A549 (cell line): ENCODE results near the gene EDIL3. TPM values are rescaled to one million over a fixed set of nuclear protein-coding genes. Genes with fewer than 3 reads are reported as not detected.

Experiments used
- ATAC-seq, 2 experiments: fragments of 200-7000 bp in 1 of 2; fragments of >200 bp in 1 of 2; cut with Nextera tagmentation in 1 of 2; cut with Tn5 transposase in 1 of 2; 3 replicates each; pipeline versions ENCODE4 v1.8.0 to v1.9.1; 2018 to 2020; ENCODE audit warnings: mild to moderate bottlenecking in 1 of 2, moderate library complexity in 1 of 2
- CTCF ChIA-PET: fragments of 300-600 bp; sonication (Branson Sonifier 250); formaldehyde crosslinking; extraction: SDS; loops from one replicate; lab custom pipeline; 2021; ENCODE audit warnings: antibody characterized with exemption, inconsistent platforms; lab: Yijun Ruan, JAX
- POLR2A ChIA-PET: fragments of 350-600 bp; formaldehyde crosslinking; extraction: SDS; loops from one replicate; lab custom pipeline; 2021; ENCODE audit warnings: antibody characterized with exemption, inconsistent platforms; lab: Yijun Ruan, JAX
- DNase-seq, 2 experiments: peaks; one replicate each; pipeline versions ENCODE4 v3.0.0 to v3.0.0-alpha.2; 2011 to 2016; ENCODE audit warnings: low read depth in 1 of 2, low spot score in 1 of 2
- FAIRE-seq: peaks from 2 replicates; lab custom pipeline; 2011; peaks lifted over from hg19 to GRCh38; lab: Jason Lieb, UNC
- H3K27ac ChIP-seq, 2 experiments: fragments of >200 bp; sonication (Bioruptor Twin); formaldehyde crosslinking; 3 replicates each; pipeline ENCODE4 v1.5.1; 2016 to 2017
- H3K4me1 ChIP-seq: fragments of >200 bp; sonication (Bioruptor Twin); formaldehyde crosslinking; 3 replicates; pipeline ENCODE4 v1.6.1; 2016
- H3K4me2 ChIP-seq: fragments of >200 bp; sonication (Bioruptor Twin); formaldehyde crosslinking; 3 replicates; pipeline ENCODE4 v1.6.1; 2016
- H3K4me3 ChIP-seq: fragments of >200 bp; sonication (Bioruptor Twin); formaldehyde crosslinking; 3 replicates; pipeline ENCODE4 v1.5.1; 2016
- H3K9me3 ChIP-seq: fragments of >200 bp; sonication (Bioruptor Twin); formaldehyde crosslinking; 3 replicates; pipeline ENCODE4 v1.6.1; 2016
- CHD2 ChIP-seq: fragments of 150-350 bp; IDR thresholded peaks from 2 replicates; pipeline ENCODE4 v1.6.1; 2014; ENCODE audit warnings: low read length; ENCODE audit not compliant: partially characterized antibody
- FOSL2 ChIP-seq, 2 experiments: fragments of 450-650 bp in 1 of 2; fragments of >200 bp in 1 of 2; sonication (Bioruptor Twin) in 1 of 2; formaldehyde crosslinking; IDR thresholded peaks; 2 replicates each; pipeline versions ENCODE4 v1.5.0 to v1.6.1; 2016 to 2020; ENCODE audit warnings: mild to moderate bottlenecking in 1 of 2, moderate library complexity in 1 of 2
- GATA3 ChIP-seq: IDR thresholded peaks from 2 replicates; pipeline ENCODE4 v1.6.1; 2012; ENCODE audit warnings: borderline replicate concordance
- JUNB ChIP-seq: fragments of >200 bp; sonication (Bioruptor Twin); formaldehyde crosslinking; IDR thresholded peaks from 2 replicates; pipeline ENCODE4 v1.6.1; 2016
- KDM5A ChIP-seq: fragments of 200-600 bp; sonication (generic); IDR thresholded peaks from 2 replicates; pipeline ENCODE4 v1.6.1; 2016; ENCODE audit warnings: antibody characterized with exemption, mild to moderate bottlenecking
- MAFK ChIP-seq: fragments of 450-650 bp; IDR thresholded peaks from 2 replicates; pipeline ENCODE4 v1.6.1; 2014; ENCODE audit not compliant: partially characterized antibody
- MYC ChIP-seq: IDR thresholded peaks from 2 replicates; pipeline ENCODE4 v1.6.1; 2012; ENCODE audit warnings: mild to moderate bottlenecking, inconsistent platforms, low read length, improper control_type of control experiment, borderline replicate concordance
- POLR2A ChIP-seq: IDR thresholded peaks from 2 replicates; pipeline ENCODE4 v1.6.1; 2012; ENCODE audit warnings: mild to moderate bottlenecking, low read length
- SREBF2 ChIP-seq: fragments of 450-650 bp; IDR thresholded peaks from 2 replicates; pipeline ENCODE4 v1.6.1; 2014; ENCODE audit warnings: mild to moderate bottlenecking, moderate library complexity
- TP53 ChIP-seq: fragments of 250-450 bp; sonication (Bioruptor Pico); IDR thresholded peaks from 2 replicates; pipeline ENCODE4 v1.5.0; 2021; ENCODE audit warnings: mild to moderate bottlenecking, moderate library complexity
- ZNF302 ChIP-seq: fragments of 250-450 bp; sonication (Bioruptor Pico); IDR thresholded peaks from 2 replicates; pipeline ENCODE4 v1.9.0; 2021; ENCODE audit warnings: inconsistent platforms, mild to moderate bottlenecking, moderate library complexity
- WGBS: methylation state at CpG from one replicate; pipeline ENCODE4 v1.1.6; 2017; ENCODE audit errors: missing lambda C conversion rate; 5-methylcytosine and 5-hydroxymethylcytosine counted together
- polyA plus RNA-seq, 4 experiments: library from polyadenylated mRNA; depleted of rRNA in 3 of 4; stranded (reverse); fragments of >200 nt; fragmentation: RNase III in 1 of 4; extraction: RNeasy Plus Mini Kit Qiagen cat#74134 plus additional on column Dnase treatment in 1 of 4; gene quantifications; 2 replicates in 3 of 4; 3 replicates in 1 of 4; pipeline ENCODE4 v1.2.3, GENCODE V29; 2011 to 2017
- TF ChIP-seq, protein P1 (sequence below): fragments of 250-450 bp; sonication (Bioruptor Pico); IDR thresholded peaks from 2 replicates; pipeline ENCODE4 v1.5.0; 2020; ENCODE audit warnings: low read depth, mild to moderate bottlenecking, moderate library complexity
- TF ChIP-seq, protein P2 (sequence below): fragments of 150-350 bp; IDR thresholded peaks from 2 replicates; pipeline ENCODE4 v1.6.1; 2014; ENCODE audit warnings: low read depth, mild to moderate bottlenecking, low read length
- TF ChIP-seq, protein P3 (sequence below): fragments of 450-650 bp; IDR thresholded peaks from 2 replicates; pipeline ENCODE4 v1.6.1; 2014; ENCODE audit warnings: antibody characterized with exemption
- TF ChIP-seq, protein P4 (sequence below): fragments of >200 bp; sonication (Bioruptor Twin); formaldehyde crosslinking; IDR thresholded peaks from 3 replicates; pipeline ENCODE4 v1.6.1; 2016

The EDIL3 gene
- polyA plus RNA-seq, 2 of the 4 experiments (the other 2 are of a cell fraction) = 0.12 to 0.14 TPM

DNA sequence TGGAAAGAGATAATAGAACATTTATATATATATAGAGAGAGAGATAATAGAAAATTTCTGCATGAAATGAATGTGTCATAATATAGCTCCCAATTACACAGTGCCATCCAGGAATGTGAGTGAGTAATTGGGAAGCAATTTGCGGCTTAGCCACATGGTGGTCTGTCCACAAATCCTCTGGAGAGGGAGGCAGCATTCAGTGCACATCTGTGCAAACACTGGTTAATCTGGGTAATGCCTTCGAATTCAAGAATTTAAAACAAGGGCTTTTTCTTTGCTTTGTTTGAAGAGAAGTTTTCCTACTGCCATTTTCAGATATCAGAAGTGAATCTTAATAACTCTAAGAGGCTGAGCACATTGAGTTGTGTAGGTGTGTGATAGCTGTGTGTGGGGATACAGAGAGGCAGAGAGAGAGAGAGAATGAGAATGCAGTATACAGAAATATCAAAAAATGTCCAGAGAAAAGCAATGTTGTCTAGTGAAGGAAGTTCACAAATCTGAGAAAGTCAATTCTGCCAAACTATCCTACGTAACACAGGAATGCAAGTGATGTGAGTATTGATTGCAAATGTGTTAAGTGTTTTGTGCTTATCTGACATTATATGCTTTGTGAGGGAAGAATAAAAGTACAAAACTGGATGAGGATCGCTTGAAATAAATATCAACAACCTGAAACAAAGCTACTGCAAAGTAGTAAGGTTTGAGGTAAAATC lies 134.6 kb downstream of the EDIL3 start:
- ATAC-seq (peak; percentile 74 to 80; a peak in 5 of 6 replicates), DNase-seq (peak in 1 of 2 experiments; percentile 35), FAIRE-seq (no peak)
- Histone ChIP-seq H3K4me1 (no peaks in the 10 kb centered on the region; the same call in 2 of the 3 replicates), H3K4me2 (peak overlapping the region; percentile 2; the same call in 1 of the 3 replicates), H3K9me3 (no peaks in the 10 kb centered on the region), H3K4me3 (no peak overlapping the region), H3K27ac (no peak overlapping the region)
- TF ChIP-seq MAFK (peak; percentile 21), TP53 (CRISPR knock-in tag) (no peak), ZNF302 (CRISPR knock-in tag) (no peak), FOSL2 (IDR thresholded peaks at IDR 0.05) (no peak), FOSL2 (CRISPR knock-in tag; IDR thresholded peaks at IDR 0.05) (peak; percentile 49)
- TF ChIP-seq, protein P1, sequence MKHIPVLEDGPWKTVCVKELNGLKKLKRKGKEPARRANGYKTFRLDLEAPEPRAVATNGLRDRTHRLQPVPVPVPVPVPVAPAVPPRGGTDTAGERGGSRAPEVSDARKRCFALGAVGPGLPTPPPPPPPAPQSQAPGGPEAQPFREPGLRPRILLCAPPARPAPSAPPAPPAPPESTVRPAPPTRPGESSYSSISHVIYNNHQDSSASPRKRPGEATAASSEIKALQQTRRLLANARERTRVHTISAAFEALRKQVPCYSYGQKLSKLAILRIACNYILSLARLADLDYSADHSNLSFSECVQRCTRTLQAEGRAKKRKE (CRISPR knock-in tag) = no peak
- WGBS = 31% methylated on average over 4 of the region's 4 CpGs
- ChIA-PET CTCF (interaction anchor here (0.9 kb wide), 1 partner anchor 25 kb away, joined by 3 read pairs; no protein-coding TSS in a partner anchor), POLR2A (no interaction called here)

DNA sequence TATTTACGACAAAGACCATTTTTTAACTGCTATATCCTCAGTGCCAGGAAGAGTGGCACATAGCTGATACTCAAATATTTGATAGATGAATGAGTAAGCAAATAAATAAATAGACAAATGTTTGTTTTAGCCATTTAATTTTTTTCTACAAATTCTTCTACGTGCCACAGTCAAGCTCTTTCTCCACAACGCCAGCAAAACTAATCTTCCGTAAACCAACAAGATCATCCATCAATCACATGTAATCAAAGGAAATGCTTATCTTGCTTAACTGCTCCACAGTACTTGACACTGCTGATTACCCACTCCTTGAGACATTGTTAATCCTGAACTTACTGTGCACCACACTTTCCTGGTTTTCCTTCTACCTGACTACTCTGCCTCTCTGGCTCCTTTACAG lies 136.7 kb downstream of the EDIL3 start:
- ChIA-PET CTCF (no interaction called here), POLR2A (no interaction called here)
- TF ChIP-seq GATA3 (peak; percentile 60), MAFK (peak; percentile 40), MYC (no peak)
- TF ChIP-seq, protein P2, sequence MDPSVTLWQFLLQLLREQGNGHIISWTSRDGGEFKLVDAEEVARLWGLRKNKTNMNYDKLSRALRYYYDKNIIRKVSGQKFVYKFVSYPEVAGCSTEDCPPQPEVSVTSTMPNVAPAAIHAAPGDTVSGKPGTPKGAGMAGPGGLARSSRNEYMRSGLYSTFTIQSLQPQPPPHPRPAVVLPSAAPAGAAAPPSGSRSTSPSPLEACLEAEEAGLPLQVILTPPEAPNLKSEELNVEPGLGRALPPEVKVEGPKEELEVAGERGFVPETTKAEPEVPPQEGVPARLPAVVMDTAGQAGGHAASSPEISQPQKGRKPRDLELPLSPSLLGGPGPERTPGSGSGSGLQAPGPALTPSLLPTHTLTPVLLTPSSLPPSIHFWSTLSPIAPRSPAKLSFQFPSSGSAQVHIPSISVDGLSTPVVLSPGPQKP = no peak
- TF ChIP-seq, protein P3, sequence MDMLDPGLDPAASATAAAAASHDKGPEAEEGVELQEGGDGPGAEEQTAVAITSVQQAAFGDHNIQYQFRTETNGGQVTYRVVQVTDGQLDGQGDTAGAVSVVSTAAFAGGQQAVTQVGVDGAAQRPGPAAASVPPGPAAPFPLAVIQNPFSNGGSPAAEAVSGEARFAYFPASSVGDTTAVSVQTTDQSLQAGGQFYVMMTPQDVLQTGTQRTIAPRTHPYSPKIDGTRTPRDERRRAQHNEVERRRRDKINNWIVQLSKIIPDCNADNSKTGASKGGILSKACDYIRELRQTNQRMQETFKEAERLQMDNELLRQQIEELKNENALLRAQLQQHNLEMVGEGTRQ = no peak
- H3K4me2 ChIP-seq = peak overlapping the region; percentile 5; the same call in 2 of the 3 replicates
- WGBS = 4% methylated on average over 4 of the region's 4 CpGs
- no peaks in the 10 kb centered on the region; the same call in 2 of the 3 replicates for H3K4me1 ChIP-seq
- peak in 1 of 2 experiments; percentile 42 for DNase-seq
- no peak for FAIRE-seq
- H3K9me3 ChIP-seq = no peaks in the 10 kb centered on the region
- no peak overlapping the region for H3K4me3 ChIP-seq
- H3K27ac ChIP-seq = no peak overlapping the region
- ATAC-seq = peak in 1 of 2 experiments; percentile 46; a peak in 2 of 6 replicates

DNA sequence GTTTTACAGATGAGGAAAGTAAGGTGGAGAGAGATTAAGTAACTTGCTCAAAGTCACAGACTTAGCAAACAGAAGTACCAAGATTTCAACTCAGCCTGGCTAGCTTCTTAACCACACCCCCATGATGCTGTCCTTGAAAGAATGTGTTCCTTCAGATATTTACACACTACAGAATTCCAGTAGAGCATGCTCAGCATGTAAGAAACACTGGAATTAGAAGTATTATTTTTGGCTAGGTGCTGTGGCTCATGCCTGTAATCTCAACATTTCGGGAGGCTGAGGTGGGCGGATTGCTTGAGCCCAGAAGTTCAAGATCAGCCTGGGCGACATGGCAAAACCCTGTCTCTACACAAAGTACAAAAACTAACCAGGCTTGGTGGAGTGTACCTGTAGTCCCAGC lies 142.4 kb downstream of the EDIL3 start:
- H3K27ac ChIP-seq = no peak overlapping the region
- H3K4me2 ChIP-seq = 0 out of 3 replicates have a peak overlapping the region, but pooled peaks have one; percentile 12
- no peak for ATAC-seq
- TF ChIP-seq SREBF2 = no peak
- TF ChIP-seq KDM5A = no peak
- TF ChIP-seq JUNB = no peak
- TF ChIP-seq, protein P4, sequence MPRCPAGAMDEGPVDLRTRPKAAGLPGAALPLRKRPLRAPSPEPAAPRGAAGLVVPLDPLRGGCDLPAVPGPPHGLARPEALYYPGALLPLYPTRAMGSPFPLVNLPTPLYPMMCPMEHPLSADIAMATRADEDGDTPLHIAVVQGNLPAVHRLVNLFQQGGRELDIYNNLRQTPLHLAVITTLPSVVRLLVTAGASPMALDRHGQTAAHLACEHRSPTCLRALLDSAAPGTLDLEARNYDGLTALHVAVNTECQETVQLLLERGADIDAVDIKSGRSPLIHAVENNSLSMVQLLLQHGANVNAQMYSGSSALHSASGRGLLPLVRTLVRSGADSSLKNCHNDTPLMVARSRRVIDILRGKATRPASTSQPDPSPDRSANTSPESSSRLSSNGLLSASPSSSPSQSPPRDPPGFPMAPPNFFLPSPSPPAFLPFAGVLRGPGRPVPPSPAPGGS = no peak
- no peak for TF ChIP-seq POLR2A
- TF ChIP-seq CHD2 = no peak
- TF ChIP-seq, all 56 proteins: peak for 0
- CTCF ChIA-PET = no interaction called here
- 77% methylated on average over 3 of the region's 3 CpGs for WGBS
- no peak for FAIRE-seq
- Histone ChIP-seq H3K4me3 (no peak overlapping the region), H3K4me1 (no peaks in the 10 kb centered on the region), H3K9me3 (no peaks in the 10 kb centered on the region)
- POLR2A ChIA-PET = no interaction called here
- DNase-seq = peak in 1 of 2 experiments; percentile 20
